Hindlimb muscle (tissue), 1 donor: ENCODE measurements around the gene CARD9. TPM values are rescaled to one million over a fixed set of nuclear protein-coding genes. Genes with fewer than 3 reads are reported as not detected.

Experiments used
- DNase-seq: peaks from one replicate; pipeline ENCODE4 v3.0.0-alpha.2; 2013
- polyA plus RNA-seq: library from polyadenylated mRNA; unstranded; fragments of 120-200 nt; gene quantifications from one replicate; pipeline ENCODE4 v1.2.1, GENCODE V29; 2013; ENCODE audit not compliant: insufficient read length

Gene CARD9
- polyA plus RNA-seq, 1 donor, result 1.1 TPM

- DNase-seq, result no peak
Observed at GRCh38 chr9:136335296-136336155, 37.9 kb downstream of the CARD9 start.

GRCh38 chr9:136334541-136334940 lies 38.9 kb downstream of the CARD9 start:
- DNase-seq, result no peak

- DNase-seq, result no peak
Observed at GRCh38 chr9:136333486-136333885, 40.0 kb downstream of the CARD9 start.

GRCh38 chr9:136333045-136333444 lies 40.4 kb downstream of the CARD9 start:
- DNase-seq, result no peak

GRCh38 chr9:136332482-136332983 lies 40.9 kb downstream of the CARD9 start:
- no peak for DNase-seq

GRCh38 chr9:136331556-136332481 lies 41.6 kb downstream of the CARD9 start:
- DNase-seq, result no peak

GRCh38 chr9:136331030-136331429 lies 42.4 kb downstream of the CARD9 start:
- DNase-seq, result no peak

- DNase-seq, result no peak
Observed at GRCh38 chr9:136330406-136330990, 43.0 kb downstream of the CARD9 start.

- no peak for DNase-seq
Observed at GRCh38 chr9:136329636-136330405, 43.6 kb downstream of the CARD9 start.

GRCh38 chr9:136329211-136329627 lies 44.2 kb downstream of the CARD9 start:
- DNase-seq, result no peak

GRCh38 chr9:136328622-136329041 lies 44.8 kb downstream of the CARD9 start:
- DNase-seq, result no peak

GRCh38 chr9:136328011-136328621 lies 45.4 kb downstream of the CARD9 start:
- no peak for DNase-seq

- peak; percentile 77 for DNase-seq
Observed at GRCh38 chr9:136327304-136327974, 46.0 kb downstream of the CARD9 start, which contains the start of gene GPSM1. TSS of gene GPSM1 (plus strand) at chr9:136327539. CDS start at chr9:136327696, 157 bp downstream.

GRCh38 chr9:136326761-136327303 lies 46.6 kb downstream of the CARD9 start:
- no peak for DNase-seq

- no peak for DNase-seq
Observed at GRCh38 chr9:136326061-136326760, 47.3 kb downstream of the CARD9 start.

- no peak for DNase-seq
Observed at GRCh38 chr9:136325358-136325757, 48.1 kb downstream of the CARD9 start.

GRCh38 chr9:136324501-136325300 lies 48.8 kb downstream of the CARD9 start:
- DNase-seq, result no peak

GRCh38 chr9:136323371-136323789 lies 50.1 kb downstream of the CARD9 start:
- DNase-seq, result no peak
